Adrenal gland (tissue), 12 donors: Measurements from ENCODE around the gene GPC6. TPM values are rescaled to one million over a fixed set of nuclear protein-coding genes. Genes with fewer than 3 reads are reported as not detected.

ENCODE experiments used
- DNase-seq, 7 donors: peaks; one replicate each; pipeline ENCODE4 v3.0.0-alpha.2; 2019 to 2020
- H3K27ac ChIP-seq, 5 donors: fragments of 200-600 bp; sonication (generic) in 4 of 5; 1 replicate in 3 of 5; 2 replicates in 2 of 5; pipeline versions ENCODE4 v1.5.1 to v1.8.0; 2016 to 2020; ENCODE audit warnings: mild to moderate bottlenecking in 1 of 5
- H3K27me3 ChIP-seq: fragments of 200-600 bp; 2 replicates; pipeline ENCODE4 v1.8.0; 2021
- H3K36me3 ChIP-seq, 2 donors: fragments of 200-600 bp; replicated peaks in 1 of 2; 1 replicate in 1 of 2; 2 replicates in 1 of 2; pipeline versions ENCODE4 v1.5.1 to v1.8.0; 2018 to 2022
- H3K4me1 ChIP-seq, 2 donors: fragments of 200-600 bp; replicated peaks in 1 of 2; 1 replicate in 1 of 2; 2 replicates in 1 of 2; pipeline versions ENCODE4 v1.5.1 to v1.8.0; 2018 to 2021
- H3K4me3 ChIP-seq, 4 donors: fragments of 200-600 bp; sonication (generic) in 3 of 4; one replicate each; pipeline ENCODE4 v1.5.1; 2016 to 2018
- H3K9me3 ChIP-seq, 3 donors: fragments of 200-600 bp; sonication (generic) in 1 of 3; replicated peaks in 1 of 3; 1 replicate in 2 of 3; 2 replicates in 1 of 3; pipeline versions ENCODE4 v1.5.1 to v1.8.0; 2016 to 2021
- POLR2A ChIP-seq, 2 donors: fragments of 450-650 bp; IDR thresholded peaks; one replicate each; pipeline ENCODE4 v1.6.1; 2017; ENCODE audit warnings: antibody characterized with exemption in 2 of 2, mild to moderate bottlenecking in 2 of 2, moderate library complexity in 1 of 2
- WGBS, 4 donors: extraction: QIAGEN DNeasy Blood & Tissue Kit in 2 of 4; methylation state at CpG; one replicate each; pipeline versions ENCODE4 v1.1.5 to v1.1.7; 2013 to 2017; 5-methylcytosine and 5-hydroxymethylcytosine counted together
- intact Hi-C, 2 donors: fragments of 100-400 bp; cut with DNase I; formaldehyde crosslinking; loops; one replicate each; pipeline versions ENCODE4 v1.14.1 to v1.15.0; 2022 to 2023
- polyA plus RNA-seq, 3 donors: library from polyadenylated mRNA; stranded (reverse); fragments of 200-250 nt in 2 of 3; fragments of 350-450 nt in 1 of 3; fragmentation: Illumina TruSeq in 1 of 3; extraction: RNeasy Lipid Tissue Mini Kit (QIAGEN cat#74804) in 1 of 3; gene quantifications; one replicate each; pipeline ENCODE4 v1.2.3, GENCODE V29; 2013 to 2014
- total RNA-seq, 9 donors: library from RNA; depleted of rRNA in 4 of 9; stranded (reverse); fragments of >200 nt in 4 of 9; fragments of 120-200 nt in 1 of 9; fragmentation: NEBNext Ultra II Directional in 1 of 9; extraction: Animal tissue kit (Norgen Biotek cat#: 25700) in 1 of 9; gene quantifications; one replicate each; pipeline versions ENCODE4 v1.1.0 to v1.2.4, GENCODE V29; 2013 to 2023
- TF ChIP-seq, protein P1 (sequence below), 6 experiments: fragments of 450-650 bp in 4 of 6; fragments of 200-600 bp in 2 of 6; sonication (generic) in 1 of 6; IDR thresholded peaks; 1 replicate in 5 of 6; 2 replicates in 1 of 6; pipeline versions ENCODE4 v1.5.1 to v1.8.0; 2016 to 2021; ENCODE audit warnings: antibody characterized with exemption in 6 of 6, mild to moderate bottlenecking in 2 of 6, moderate library complexity in 1 of 6
- donor health status: healthy with polysubstance abuse.
- donor health status: Bipolar disorder and iron deficiency.
- donor health status: DM: yes; HTN: yes; CAD: no.
- donor health status: DM: no; HTN: no; CAD: no.
- donor health status: DM: no; HTN: no; CAD: no.
- donor health status: DM: yes; HTN: yes; CAD: no.

The GPC6 gene
- total and polyA plus RNA-seq, 12 donors = 0.37 to 62.3 (median 2.5) TPM

DNA sequence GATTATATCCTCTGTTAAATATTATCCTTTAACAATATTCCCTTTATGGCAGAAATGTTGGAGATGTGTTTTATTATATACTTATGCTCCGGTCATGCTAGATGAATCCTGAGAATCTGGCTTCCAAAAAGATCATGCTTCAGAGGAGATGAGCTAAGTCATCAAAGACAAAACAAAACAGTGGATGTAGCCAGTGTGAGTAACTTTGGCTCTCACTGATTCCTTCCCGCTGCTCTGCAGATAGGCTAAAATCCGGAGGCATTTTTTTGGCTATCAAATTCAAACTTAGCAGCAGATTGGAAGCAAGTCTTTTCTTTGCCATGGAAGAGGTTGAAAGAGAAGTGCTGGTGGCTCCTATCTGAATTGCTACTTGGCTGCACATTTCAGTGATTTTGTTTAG is 295.9 kb downstream of the GPC6 start:
- WGBS, 4 donors = 73 to 89% (median 80%) methylated on average over 3 of the region's 3 CpGs
- no peaks in the 10 kb centered on the region for H3K9me3 ChIP-seq

DNA sequence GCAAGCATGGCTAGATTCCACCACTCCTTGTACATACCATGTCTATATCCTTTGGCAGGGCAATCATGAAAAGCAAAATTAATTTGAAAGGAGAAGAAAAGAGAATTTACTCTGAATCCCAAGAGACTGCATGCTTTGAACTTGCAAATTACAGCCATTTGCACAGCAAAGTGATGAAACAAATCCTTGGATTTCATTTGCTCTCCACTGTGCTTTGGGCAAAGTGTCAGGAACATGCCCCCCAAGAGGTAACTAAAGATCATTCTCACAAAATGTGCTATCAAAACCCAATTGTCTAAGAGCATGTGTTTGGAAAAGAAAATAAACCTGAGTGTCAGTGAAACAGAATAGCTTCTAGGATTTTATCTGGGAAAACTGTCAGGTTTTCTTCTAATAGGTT is 298.5 kb downstream of the GPC6 start:
- H3K27ac ChIP-seq = no peak overlapping the region
- no peak for DNase-seq
- H3K4me3 ChIP-seq = no peak overlapping the region
- no peaks in the 10 kb centered on the region for H3K27me3 ChIP-seq
- H3K36me3 ChIP-seq = no peaks in the 10 kb centered on the region
- H3K4me1 ChIP-seq = no peaks in the 10 kb centered on the region
- intact Hi-C loops = no loop called here
- H3K9me3 ChIP-seq = no peaks in the 10 kb centered on the region
- no peak for TF ChIP-seq POLR2A (IDR thresholded peaks at IDR 0.05)
- TF ChIP-seq, protein P1, sequence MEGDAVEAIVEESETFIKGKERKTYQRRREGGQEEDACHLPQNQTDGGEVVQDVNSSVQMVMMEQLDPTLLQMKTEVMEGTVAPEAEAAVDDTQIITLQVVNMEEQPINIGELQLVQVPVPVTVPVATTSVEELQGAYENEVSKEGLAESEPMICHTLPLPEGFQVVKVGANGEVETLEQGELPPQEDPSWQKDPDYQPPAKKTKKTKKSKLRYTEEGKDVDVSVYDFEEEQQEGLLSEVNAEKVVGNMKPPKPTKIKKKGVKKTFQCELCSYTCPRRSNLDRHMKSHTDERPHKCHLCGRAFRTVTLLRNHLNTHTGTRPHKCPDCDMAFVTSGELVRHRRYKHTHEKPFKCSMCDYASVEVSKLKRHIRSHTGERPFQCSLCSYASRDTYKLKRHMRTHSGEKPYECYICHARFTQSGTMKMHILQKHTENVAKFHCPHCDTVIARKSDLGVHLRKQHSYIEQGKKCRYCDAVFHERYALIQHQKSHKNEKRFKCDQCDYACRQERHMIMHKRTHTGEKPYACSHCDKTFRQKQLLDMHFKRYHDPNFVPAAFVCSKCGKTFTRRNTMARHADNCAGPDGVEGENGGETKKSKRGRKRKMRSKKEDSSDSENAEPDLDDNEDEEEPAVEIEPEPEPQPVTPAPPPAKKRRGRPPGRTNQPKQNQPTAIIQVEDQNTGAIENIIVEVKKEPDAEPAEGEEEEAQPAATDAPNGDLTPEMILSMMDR (IDR thresholded peaks at IDR 0.05) = no peak

More for the DNA sequence above, 295.9 kb downstream of the GPC6 start:
- Histone ChIP-seq H3K4me1 (no peaks in the 10 kb centered on the region), H3K4me3 (no peak overlapping the region), H3K27ac (no peak overlapping the region), H3K36me3 (no peaks in the 10 kb centered on the region), H3K27me3 (no peaks in the 10 kb centered on the region)
- TF ChIP-seq POLR2A (IDR thresholded peaks at IDR 0.05) = no peak
- TF ChIP-seq, protein P1 (IDR thresholded peaks at IDR 0.05) = no peak
- intact Hi-C loops = no loop called here
- DNase-seq = no peak

DNA sequence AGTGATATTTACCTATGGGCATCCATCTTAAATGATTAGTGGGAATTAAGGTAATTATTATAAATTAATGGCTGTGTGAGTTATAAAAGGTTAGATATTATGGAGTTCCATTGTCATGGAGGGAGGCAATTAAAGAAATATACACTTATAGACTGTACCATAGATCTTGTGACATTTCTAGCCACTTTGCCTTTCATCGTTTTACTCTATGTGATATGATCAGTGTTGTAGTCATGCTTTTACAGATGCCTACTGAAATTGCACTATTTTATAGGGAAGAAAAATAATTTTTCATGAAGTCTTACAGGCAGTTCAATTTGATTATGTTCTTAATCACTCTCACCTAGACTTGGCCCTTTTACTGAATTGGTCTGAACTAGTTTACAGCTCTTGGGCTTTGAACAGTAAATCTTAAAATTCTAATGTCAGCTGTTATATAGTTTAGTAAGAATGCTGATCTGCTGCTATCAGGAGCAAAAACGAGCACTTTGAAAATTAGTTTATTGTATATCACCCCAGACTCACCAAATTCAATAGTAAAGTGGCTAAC is 301.2 kb downstream of the GPC6 start:
- Histone ChIP-seq H3K9me3 (no peaks in the 10 kb centered on the region), H3K27ac (no peak overlapping the region), H3K4me1 (no peaks in the 10 kb centered on the region), H3K27me3 (no peaks in the 10 kb centered on the region), H3K36me3 (no peaks in the 10 kb centered on the region), H3K4me3 (no peak overlapping the region)
- no peak for DNase-seq
- WGBS, 4 donors = 56 to 77% (median 66%) methylated on average over 2 of the region's 2 CpGs
- TF ChIP-seq, protein P1 (IDR thresholded peaks at IDR 0.05) = no peak
- no peak for TF ChIP-seq POLR2A (IDR thresholded peaks at IDR 0.05)
- intact Hi-C loops = no loop called here

DNA sequence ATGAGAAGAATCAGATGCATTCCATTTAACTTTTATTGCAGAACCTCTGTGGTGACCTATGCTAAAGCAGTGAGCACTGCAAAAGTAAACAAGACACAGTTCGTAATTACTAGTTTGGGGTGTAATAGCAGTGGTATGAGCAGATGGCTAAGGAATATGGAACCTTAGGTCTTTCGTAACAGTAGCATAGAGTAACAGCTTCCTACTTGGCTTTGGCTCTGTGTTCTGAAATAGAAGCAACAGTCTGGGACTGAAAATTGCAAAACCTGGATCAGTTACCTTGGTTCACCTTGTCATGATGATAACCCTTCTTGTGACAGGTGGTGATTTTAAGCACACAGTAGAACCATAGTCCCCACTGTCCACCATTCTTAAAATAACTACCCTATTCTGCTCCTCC is 303.4 kb downstream of the GPC6 start:
- Histone ChIP-seq H3K27me3 (no peaks in the 10 kb centered on the region), H3K4me1 (peaks cover 0 to 4% of the 10 kb centered on the region in 2 donors), H3K36me3 (no peaks in the 10 kb centered on the region), H3K9me3 (no peaks in the 10 kb centered on the region), H3K4me3 (no peak overlapping the region), H3K27ac (no peak overlapping the region)
- TF ChIP-seq, protein P1 (IDR thresholded peaks at IDR 0.05) = no peak
- no peak for TF ChIP-seq POLR2A (IDR thresholded peaks at IDR 0.05)
- intact Hi-C loops = no loop called here
- no peak for DNase-seq
- WGBS, 4 donors = 71 to 86% (median 81%) methylated on average over 2 of the region's 2 CpGs
